HUDEP-2 (cell line): ENCODE results near the gene FOXS1.
"Not testable (repeated sequence)": the region's sequence is repeated elsewhere in the genome, so short reads cannot be mapped to it uniquely, and the experiment has no call there.

ENCODE experiments used
- DNase-seq, 76 experiments: peaks; one replicate each; lab custom pipeline; 2025; ENCODE audit not compliant: unreplicated experiment in 76 of 76; lab: John Stamatoyannopoulos, UW

FOXS1 gene

DNA sequence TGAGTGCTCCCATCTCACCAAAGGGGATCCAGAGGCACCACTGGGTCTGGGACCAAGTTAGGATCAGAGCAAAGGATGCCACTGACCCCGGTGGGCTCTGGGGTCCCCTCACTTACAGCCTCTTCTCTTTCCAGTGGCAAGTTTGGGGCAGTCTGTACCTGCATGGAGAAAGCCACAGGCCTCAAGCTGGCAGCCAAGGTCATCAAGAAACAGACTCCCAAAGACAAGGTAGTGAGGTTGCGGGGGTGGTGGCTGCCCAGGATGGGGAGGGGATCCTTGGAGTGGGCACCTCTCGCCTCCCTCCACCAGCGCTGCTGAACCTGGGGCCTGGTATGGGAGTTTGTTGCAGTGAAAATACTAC, 21.3 kb downstream of the FOXS1 start:
- DNase-seq: no peak

DNA sequence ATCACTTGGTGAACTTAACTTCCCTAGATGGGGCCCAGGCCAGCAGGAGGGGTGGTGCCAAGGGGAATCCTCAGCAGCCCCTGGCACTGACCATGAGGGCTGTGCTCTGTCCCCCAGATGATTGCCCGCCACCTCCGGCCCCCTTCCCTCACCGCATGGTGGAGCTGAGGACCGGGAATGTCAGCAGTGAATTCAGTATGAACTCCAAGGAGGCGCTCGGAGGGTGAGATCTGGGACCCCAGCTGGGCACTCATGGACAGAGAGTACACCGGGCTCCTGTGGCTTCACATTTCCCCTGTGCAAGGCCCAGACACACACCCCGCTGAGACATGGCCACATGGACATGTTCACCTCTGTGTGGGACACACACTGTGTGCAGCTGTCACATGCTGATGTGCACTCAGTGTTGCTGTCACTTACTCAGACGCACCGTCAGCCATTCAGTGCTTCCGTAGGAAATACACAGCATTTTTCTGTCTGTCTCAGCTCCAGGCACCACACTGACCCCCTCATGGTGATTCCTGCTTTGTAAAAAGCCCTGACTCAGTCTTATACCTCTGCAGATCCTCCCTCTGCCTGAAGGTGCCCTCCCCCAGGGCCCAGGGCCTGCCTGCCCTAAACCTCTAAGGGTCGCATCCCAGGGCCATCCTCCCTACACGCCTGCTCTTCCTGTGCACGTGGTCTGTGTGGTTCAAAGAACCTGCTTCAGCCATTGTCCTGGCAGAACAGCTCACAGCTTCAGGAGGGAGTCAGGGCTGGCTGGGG, 21.9 kb downstream of the FOXS1 start:
- no peak for DNase-seq

GRCh38 chr20:31822421-31823330, 22.7 kb downstream of the FOXS1 start:
- peak in 62 of 76 experiments; percentile 11 to 71 (median 51) for DNase-seq

- DNase-seq: no peak
These were observed 24.0 kb downstream of the FOXS1 start for GRCh38 chr20:31821427-31821826.

DNA sequence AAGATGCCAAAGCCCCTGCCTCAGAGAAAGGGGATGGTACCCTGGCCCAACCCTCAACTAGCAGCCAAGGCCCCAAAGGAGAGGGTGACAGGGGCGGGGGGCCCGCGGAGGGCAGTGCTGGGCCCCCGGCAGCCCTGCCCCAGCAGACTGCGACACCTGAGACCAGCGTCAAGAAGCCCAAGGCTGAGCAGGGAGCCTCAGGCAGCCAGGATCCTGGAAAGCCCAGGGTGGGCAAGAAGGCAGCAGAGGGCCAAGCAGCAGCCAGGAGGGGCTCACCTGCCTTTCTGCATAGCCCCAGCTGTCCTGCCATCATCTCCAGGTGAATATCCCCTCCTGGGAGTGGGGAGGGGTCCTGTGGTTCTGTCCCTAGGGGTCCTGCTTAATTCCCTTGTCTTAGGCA, 25.2 kb downstream of the FOXS1 start:
- no peak for DNase-seq

GRCh38 chr20:31819083-31819784, 26.2 kb downstream of the FOXS1 start, which contains the start of gene MYLK2:
Gene MYLK2 (plus strand): TSS chr20:31819356. CDS start chr20:31819581, 225 bp downstream.
- DNase-seq: no peak

DNA sequence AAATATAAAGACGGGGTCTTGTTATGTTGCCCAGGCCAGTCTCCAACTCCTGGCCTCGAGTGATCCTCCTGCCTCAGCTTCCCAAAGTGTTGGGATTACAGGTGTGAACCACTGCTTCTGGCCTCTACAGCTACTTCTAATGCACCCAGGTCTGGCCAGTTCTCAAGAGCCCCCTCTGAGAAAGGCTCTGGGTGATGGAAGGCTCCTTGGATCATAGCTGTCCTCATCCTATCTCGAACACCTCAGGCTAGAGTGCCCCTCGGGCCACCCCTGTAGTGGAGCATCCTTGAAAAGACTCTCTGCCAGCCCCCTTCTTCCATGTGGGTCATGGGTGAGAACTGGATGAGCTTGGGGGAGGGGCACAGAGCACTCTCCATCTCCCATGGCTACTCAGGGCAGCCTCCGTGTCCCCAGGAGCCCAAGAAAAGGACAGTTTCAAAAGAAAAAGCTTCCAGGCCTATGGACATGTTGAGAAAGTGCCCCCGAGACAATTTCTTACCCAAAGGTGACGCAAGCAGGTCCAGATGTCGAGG, 27.0 kb downstream of the FOXS1 start:
- DNase-seq: no peak

- no peak for DNase-seq
These were observed 27.9 kb downstream of the FOXS1 start for GRCh38 chr20:31817461-31817860.

DNA sequence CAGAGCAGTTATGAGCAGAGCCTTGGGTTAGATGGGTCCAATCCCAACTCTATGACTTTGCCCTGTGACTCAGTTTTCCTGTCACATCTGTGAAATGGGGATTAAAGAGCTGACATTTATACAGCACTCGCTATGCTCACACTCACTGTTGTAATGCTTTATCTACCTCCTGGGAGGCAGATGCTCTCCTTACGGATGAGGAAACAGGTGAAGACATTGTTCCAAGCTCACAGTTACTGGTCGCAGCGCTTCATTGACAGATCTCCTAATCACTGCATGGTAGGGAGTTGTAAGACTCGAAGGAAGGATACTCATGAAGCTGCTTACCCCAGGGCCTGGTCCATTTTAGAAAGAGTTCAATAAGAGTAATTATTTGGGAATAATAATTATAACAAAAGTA, 29.2 kb downstream of the FOXS1 start:
- DNase-seq: no peak

- DNase-seq: no peak
These were observed 29.8 kb downstream of the FOXS1 start for GRCh38 chr20:31815408-31816188.

DNA sequence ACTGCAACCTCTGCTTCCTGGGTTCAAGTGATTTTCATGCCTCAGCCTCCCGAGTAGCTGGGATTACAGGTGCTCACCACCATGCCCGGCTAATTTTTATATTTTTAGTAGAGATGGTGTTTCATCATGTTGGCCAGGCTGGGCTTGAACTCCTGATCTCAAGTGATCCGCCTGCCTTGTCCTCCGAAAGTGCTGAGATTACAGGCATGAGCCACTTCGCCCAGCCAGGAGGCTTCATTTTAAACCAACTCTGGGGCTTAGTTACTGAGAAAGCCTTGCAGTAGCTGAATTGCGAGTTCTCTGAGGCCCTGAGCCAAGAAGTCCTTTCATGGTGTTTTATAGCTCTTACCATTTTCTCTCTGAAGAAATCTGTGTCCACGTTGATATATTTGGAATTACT, 31.3 kb downstream of the FOXS1 start:
- not testable (repeated sequence) for DNase-seq

DNA sequence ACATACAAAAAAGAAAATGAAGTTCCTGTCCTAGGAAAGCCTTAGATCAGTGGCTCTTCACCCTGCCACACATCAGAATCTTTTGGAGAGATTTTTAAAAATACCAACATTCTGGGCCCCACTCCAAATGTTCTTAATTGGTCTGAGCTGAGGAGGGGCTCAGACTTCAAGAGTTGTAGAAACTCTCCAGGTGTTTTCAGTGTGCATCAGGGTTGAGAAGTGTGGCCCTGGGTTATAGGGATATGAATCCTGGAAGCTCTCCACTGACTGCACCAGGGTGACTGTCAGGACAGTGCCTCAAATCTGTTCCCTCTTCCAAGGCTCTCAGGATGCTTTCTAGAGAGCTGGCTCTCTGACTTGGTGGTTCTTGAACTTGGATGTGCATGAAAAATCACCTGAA, 31.8 kb downstream of the FOXS1 start:
- DNase-seq: no peak

- no peak for DNase-seq
These were observed 33.3 kb downstream of the FOXS1 start for GRCh38 chr20:31811796-31812728.

DNA sequence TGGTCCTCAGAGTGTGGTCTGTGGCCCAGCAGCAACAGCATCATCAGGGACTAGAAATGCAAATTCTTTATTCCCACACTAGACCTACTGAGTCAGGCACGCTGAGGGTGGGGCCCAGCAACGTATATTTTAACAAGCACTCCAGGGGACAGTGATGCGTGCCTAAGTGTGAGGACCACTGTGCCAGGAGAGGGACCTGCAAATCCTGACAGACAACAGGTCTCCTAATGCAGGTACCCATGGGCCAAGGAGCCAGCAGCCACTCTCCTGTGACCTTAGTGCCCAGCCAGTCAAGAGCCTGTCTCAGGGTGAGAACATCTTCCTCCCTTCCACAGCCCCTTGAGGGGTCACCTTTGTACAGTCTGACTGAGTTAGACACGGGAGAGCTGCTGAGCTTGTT, 34.2 kb downstream of the FOXS1 start:
- DNase-seq: no peak

DNA sequence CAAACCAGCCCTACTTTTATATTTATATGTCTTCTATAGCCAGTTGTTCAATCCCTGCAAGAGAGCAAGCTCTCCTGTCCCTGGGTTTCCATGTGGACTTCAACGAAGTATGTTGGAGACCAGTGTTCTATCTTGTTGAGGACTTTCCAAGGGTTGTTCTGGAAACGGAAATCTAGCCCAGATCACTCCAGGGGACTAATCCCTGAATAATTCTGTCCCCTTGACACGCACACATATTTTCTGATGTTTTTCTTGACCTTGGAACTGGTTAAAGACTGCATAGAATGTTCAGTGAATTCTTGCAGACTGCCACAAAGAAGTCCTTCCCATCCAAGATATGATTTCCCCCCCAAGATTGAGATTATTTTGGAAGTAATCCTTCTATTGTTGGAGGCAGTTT, 35.7 kb downstream of the FOXS1 start:
- DNase-seq: no peak

DNA sequence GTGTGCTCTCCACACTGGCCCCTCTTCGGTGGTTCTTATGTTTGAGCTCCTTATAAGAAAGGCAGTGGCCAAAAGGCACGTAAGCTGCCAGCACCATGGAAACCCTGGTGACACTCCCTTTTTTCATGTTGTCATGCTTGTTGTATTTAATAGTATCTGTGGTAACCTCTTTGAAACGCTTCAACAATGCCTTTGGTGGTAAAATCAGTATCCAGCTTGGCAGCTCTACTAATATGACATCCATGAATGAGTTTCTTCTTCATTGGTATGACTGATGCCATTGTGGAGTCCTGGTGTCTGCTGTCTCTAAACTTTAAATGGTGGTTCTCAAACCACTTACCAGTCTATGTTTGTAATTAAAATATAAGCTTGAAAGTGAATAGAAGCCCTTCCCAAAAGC, 36.9 kb downstream of the FOXS1 start:
- no peak for DNase-seq

DNA sequence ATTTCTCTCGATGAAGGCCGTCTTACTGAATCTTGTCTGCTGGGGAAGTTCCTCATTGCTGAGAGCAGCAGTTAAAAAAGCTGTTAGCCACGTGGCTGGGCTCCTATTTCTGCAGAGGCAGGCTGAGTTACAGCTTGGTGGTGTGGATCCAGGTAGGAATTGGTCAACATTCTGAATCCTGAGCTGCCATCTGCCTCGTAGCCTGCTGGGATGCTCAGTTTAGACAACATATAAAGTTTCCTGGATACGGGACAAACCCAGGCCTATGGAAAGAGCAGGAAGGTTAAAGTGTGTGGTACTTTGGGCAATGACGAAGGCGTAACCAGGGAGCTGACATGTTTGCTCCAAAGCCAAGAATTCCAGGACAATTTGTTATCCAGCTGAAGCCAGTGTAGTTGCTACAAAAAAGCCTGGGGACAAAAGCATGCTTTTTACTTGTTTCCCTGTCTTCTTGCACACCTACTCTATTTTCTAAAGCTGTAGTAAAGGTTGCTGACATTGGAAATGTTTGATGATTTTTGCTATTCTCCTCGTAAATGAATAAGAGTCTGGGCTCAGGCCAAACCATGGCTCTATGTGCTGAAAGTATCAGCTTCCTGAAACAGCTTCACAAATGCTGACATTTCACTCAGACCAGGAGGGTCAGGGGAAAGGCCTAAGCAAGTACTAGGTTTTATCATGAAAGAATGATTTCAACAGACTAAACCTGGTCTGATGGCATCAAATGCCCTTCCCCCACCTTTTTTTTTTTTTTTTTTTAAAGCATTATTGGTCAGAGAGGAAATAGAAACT, 38.6 kb downstream of the FOXS1 start:
- no peak for DNase-seq

DNA sequence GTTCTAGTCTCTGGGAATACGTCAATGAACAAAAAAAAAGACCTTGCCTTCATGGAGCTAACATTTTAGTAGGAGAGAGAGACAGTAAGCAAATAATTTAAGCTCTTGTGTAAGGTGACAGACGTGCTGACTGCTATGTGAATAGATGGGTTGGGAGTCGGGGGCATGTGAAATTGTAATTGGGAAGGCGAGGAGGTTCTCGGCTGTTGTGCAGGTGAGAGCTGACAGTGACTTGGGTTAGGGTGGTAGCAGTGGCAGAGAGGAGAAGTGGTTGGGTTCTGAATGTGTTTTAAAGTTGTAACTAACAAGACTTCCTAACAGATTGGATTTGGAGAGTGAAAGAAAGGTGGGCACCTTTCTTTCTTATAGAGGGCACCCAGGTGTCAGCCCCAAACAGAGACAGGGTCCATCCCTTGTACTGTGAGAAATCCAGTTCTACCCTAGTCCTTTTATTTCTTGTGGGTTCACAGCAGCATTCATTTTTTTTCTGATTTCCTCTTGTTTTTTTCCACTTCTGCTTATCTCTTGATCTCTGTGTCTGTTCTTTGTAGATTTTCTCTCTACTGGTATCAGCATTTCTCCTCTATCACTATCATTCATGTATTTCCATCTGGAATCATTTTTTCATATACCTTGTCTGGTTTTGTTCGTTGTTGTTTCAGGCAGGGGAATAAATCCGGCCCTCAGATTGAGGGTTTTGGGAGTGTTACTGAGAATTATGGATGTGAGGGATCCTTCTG, 41.7 kb downstream of the FOXS1 start:
- DNase-seq: peak in 2 of 76 experiments; percentile 16 to 22
